ENCODE measurements around the gene OR6X1. TPM values are rescaled to one million over a fixed set of nuclear protein-coding genes. Genes with fewer than 3 reads are reported as not detected.
"Not testable (repeated sequence)": the region's sequence is repeated elsewhere in the genome, so short reads cannot be mapped to it uniquely, and the experiment has no call there.

The OR6X1 gene
- total RNA-seq, 2 donors from 2014 or later, result not detected

- DNase-seq, result no peak
- H3K27me3 Mint-ChIP-seq (ENCODE audit: low read depth), result no peaks in the 10 kb centered on the region
Measured at GRCh38 chr11:123742724-123743120, 11.6 kb downstream of the OR6X1 start.

GRCh38 chr11:123742031-123742723 is 12.1 kb downstream of the OR6X1 start:
- Mint-ChIP-seq H3K27ac (peak overlapping the region; percentile 99), H3K36me3 (ENCODE audit: insufficient read depth in 2 of 2) (peaks cover 5 to 6% of the 10 kb centered on the region in 2 donors), H3K9me3 (no peaks in the 10 kb centered on the region), H3K4me3 (peak overlapping the region; percentile 90 to 99), H3K27me3 (ENCODE audit: low read depth) (no peaks in the 10 kb centered on the region), H3K4me1 (ENCODE audit: low read depth) (peaks cover 38% of the 10 kb centered on the region)
- no peak for DNase-seq
- peak in 1 of 2 donors; percentile 15 for ATAC-seq (replicated peaks in 1 of 2)

More at GRCh38 chr11:123742724-123743120, 11.6 kb downstream of the OR6X1 start:
- peak overlapping the region; percentile 13 for H3K27ac Mint-ChIP-seq
- no peak for ATAC-seq (replicated peaks in 1 of 2)
- H3K4me1 Mint-ChIP-seq (ENCODE audit: low read depth), result peaks cover 32% of the 10 kb centered on the region
- H3K9me3 Mint-ChIP-seq, result no peaks in the 10 kb centered on the region
- peaks cover under 1% of the 10 kb centered on the region in 2 donors for H3K36me3 Mint-ChIP-seq (ENCODE audit: insufficient read depth in 2 of 2)
- H3K4me3 Mint-ChIP-seq, result peak overlapping the region; percentile 90 to 99

GRCh38 chr11:123741159-123742030 is 12.9 kb downstream of the OR6X1 start, which contains the start of gene ZNF202:
TSS of gene ZNF202 (minus strand) at chr11:123741660. CDS start at chr11:123730888, 10,772 bp downstream.
- peak within 1 kb of the TSS; percentile 99 for H3K27ac Mint-ChIP-seq
- H3K4me3 Mint-ChIP-seq, result peak within 1 kb of the TSS; percentile 90 to 99
- peak; percentile 93 to 96 for DNase-seq

GRCh38 chr11:123740787-123741158 is 13.5 kb downstream of the OR6X1 start:
- H3K4me1 Mint-ChIP-seq (ENCODE audit: low read depth), result peaks cover 40% of the 10 kb centered on the region
- H3K36me3 Mint-ChIP-seq (ENCODE audit: insufficient read depth in 2 of 2), result peaks cover 5 to 8% of the 10 kb centered on the region in 2 donors
- H3K9me3 Mint-ChIP-seq, result no peaks in the 10 kb centered on the region
- ATAC-seq (replicated peaks in 1 of 2) (no peak), DNase-seq (peak in 1 of 2 donors; percentile 6)
- peak overlapping the region; percentile 93 for H3K27ac Mint-ChIP-seq
- no peaks in the 10 kb centered on the region for H3K27me3 Mint-ChIP-seq (ENCODE audit: low read depth)
- H3K4me3 Mint-ChIP-seq, result peak overlapping the region; percentile 90 to 99

More at GRCh38 chr11:123741159-123742030, 12.9 kb downstream of the OR6X1 start, which contains the start of gene ZNF202:
- Mint-ChIP-seq H3K9me3 (no peaks in the 10 kb centered on the region), H3K27me3 (ENCODE audit: low read depth) (no peaks in the 10 kb centered on the region), H3K36me3 (ENCODE audit: insufficient read depth in 2 of 2) (peaks cover 5 to 8% of the 10 kb centered on the region in 2 donors), H3K4me1 (ENCODE audit: low read depth) (peaks cover 40% of the 10 kb centered on the region)
- ATAC-seq (replicated peaks in 1 of 2), result peak; percentile 98

GRCh38 chr11:123738374-123738773 is 15.9 kb downstream of the OR6X1 start:
- no peak overlapping the region for H3K27ac Mint-ChIP-seq
- no peak for ATAC-seq (replicated peaks in 1 of 2)
- no peaks in the 10 kb centered on the region for H3K9me3 Mint-ChIP-seq
- no peak overlapping the region for H3K4me3 Mint-ChIP-seq
- no peak for DNase-seq
- H3K27me3 Mint-ChIP-seq (ENCODE audit: low read depth), result no peaks in the 10 kb centered on the region
- H3K4me1 Mint-ChIP-seq (ENCODE audit: low read depth), result peaks cover 40% of the 10 kb centered on the region
- H3K36me3 Mint-ChIP-seq (ENCODE audit: insufficient read depth in 2 of 2), result peaks cover 5 to 21% of the 10 kb centered on the region in 2 donors

GRCh38 chr11:123736769-123737168 is 17.5 kb downstream of the OR6X1 start:
- peaks cover 5 to 23% of the 10 kb centered on the region in 2 donors for H3K36me3 Mint-ChIP-seq (ENCODE audit: insufficient read depth in 2 of 2)
- no peak overlapping the region for H3K4me3 Mint-ChIP-seq
- ATAC-seq (replicated peaks in 1 of 2) (no peak), DNase-seq (no peak)
- H3K9me3 Mint-ChIP-seq, result no peaks in the 10 kb centered on the region
- peaks cover 30% of the 10 kb centered on the region for H3K4me1 Mint-ChIP-seq (ENCODE audit: low read depth)
- H3K27ac Mint-ChIP-seq, result no peak overlapping the region
- no peaks in the 10 kb centered on the region for H3K27me3 Mint-ChIP-seq (ENCODE audit: low read depth)

- peak overlapping the region; percentile 29 for H3K27ac Mint-ChIP-seq
- no peaks in the 10 kb centered on the region for H3K4me1 Mint-ChIP-seq (ENCODE audit: low read depth)
- peaks cover 4 to 9% of the 10 kb centered on the region in 2 donors for H3K9me3 Mint-ChIP-seq
- H3K27me3 Mint-ChIP-seq (ENCODE audit: low read depth), result no peaks in the 10 kb centered on the region
- H3K36me3 Mint-ChIP-seq (ENCODE audit: insufficient read depth in 2 of 2), result peaks cover 26 to 49% of the 10 kb centered on the region in 2 donors
- no peak overlapping the region for H3K4me3 Mint-ChIP-seq
- ATAC-seq (replicated peaks in 1 of 2) (no peak), DNase-seq (no peak)
Measured at GRCh38 chr11:123729602-123730001, 24.7 kb downstream of the OR6X1 start.

- DNase-seq (no peak), ATAC-seq (replicated peaks in 1 of 2) (no peak)
- no peaks in the 10 kb centered on the region for H3K4me1 Mint-ChIP-seq (ENCODE audit: low read depth)
- H3K27me3 Mint-ChIP-seq (ENCODE audit: low read depth), result no peaks in the 10 kb centered on the region
- H3K27ac Mint-ChIP-seq, result no peak overlapping the region
- no peak overlapping the region for H3K4me3 Mint-ChIP-seq
- peaks cover 4 to 11% of the 10 kb centered on the region in 2 donors for H3K9me3 Mint-ChIP-seq
- peaks cover 29 to 47% of the 10 kb centered on the region in 2 donors for H3K36me3 Mint-ChIP-seq (ENCODE audit: insufficient read depth in 2 of 2)
Measured at GRCh38 chr11:123725995-123726655, 28.2 kb downstream of the OR6X1 start.

GRCh38 chr11:123719452-123719851 is 34.9 kb downstream of the OR6X1 start:
- peaks cover 8% of the 10 kb centered on the region for H3K4me1 Mint-ChIP-seq (ENCODE audit: low read depth)
- no peak overlapping the region for H3K4me3 Mint-ChIP-seq
- H3K27me3 Mint-ChIP-seq (ENCODE audit: low read depth), result peaks cover 14% of the 10 kb centered on the region
- H3K27ac Mint-ChIP-seq, result no peak overlapping the region
- H3K36me3 Mint-ChIP-seq (ENCODE audit: insufficient read depth in 2 of 2), result peaks cover 1 to 5% of the 10 kb centered on the region in 2 donors
- ATAC-seq (replicated peaks in 1 of 2) (no peak), DNase-seq (no peak)
- peaks cover 0 to under 1% of the 10 kb centered on the region in 2 donors for H3K9me3 Mint-ChIP-seq

GRCh38 chr11:123718469-123718868 is 35.8 kb downstream of the OR6X1 start:
- DNase-seq (no peak), ATAC-seq (replicated peaks in 1 of 2) (peak; percentile 45 to 51)
- Mint-ChIP-seq H3K36me3 (ENCODE audit: insufficient read depth in 2 of 2) (peaks cover 0 to 1% of the 10 kb centered on the region in 2 donors), H3K9me3 (no peaks in the 10 kb centered on the region), H3K4me1 (ENCODE audit: low read depth) (peaks cover 8% of the 10 kb centered on the region), H3K27ac (no peak overlapping the region), H3K4me3 (no peak overlapping the region), H3K27me3 (ENCODE audit: low read depth) (peaks cover 20% of the 10 kb centered on the region)

- Mint-ChIP-seq H3K36me3 (ENCODE audit: insufficient read depth in 2 of 2) (no peaks in the 10 kb centered on the region), H3K9me3 (no peaks in the 10 kb centered on the region), H3K4me1 (ENCODE audit: low read depth) (peaks cover 8% of the 10 kb centered on the region), H3K27me3 (ENCODE audit: low read depth) (peaks cover 20% of the 10 kb centered on the region), H3K27ac (no peak overlapping the region), H3K4me3 (no peak overlapping the region)
- no peak for DNase-seq
- peak; percentile 80 to 83 for ATAC-seq (replicated peaks in 1 of 2)
Measured at GRCh38 chr11:123718063-123718462, 36.3 kb downstream of the OR6X1 start.

GRCh38 chr11:123712627-123713026 is 41.7 kb downstream of the OR6X1 start:
- not testable (repeated sequence) for ATAC-seq (replicated peaks in 1 of 2); DNase-seq; H3K27ac Mint-ChIP-seq; H3K9me3 Mint-ChIP-seq; H3K36me3 Mint-ChIP-seq (ENCODE audit: insufficient read depth in 2 of 2); H3K4me1 Mint-ChIP-seq (ENCODE audit: low read depth); H3K4me3 Mint-ChIP-seq
- peaks cover 38% of the 10 kb centered on the region for H3K27me3 Mint-ChIP-seq (ENCODE audit: low read depth)
